ENCODE measurements around the gene FCRL3. TPM values are rescaled to one million over a fixed set of nuclear protein-coding genes. Genes with fewer than 3 reads are reported as not detected.

FCRL3 gene
- total and polyA plus RNA-seq, 2 of the 4 experiments (the other 2 are of a cell fraction): not detected

DNA sequence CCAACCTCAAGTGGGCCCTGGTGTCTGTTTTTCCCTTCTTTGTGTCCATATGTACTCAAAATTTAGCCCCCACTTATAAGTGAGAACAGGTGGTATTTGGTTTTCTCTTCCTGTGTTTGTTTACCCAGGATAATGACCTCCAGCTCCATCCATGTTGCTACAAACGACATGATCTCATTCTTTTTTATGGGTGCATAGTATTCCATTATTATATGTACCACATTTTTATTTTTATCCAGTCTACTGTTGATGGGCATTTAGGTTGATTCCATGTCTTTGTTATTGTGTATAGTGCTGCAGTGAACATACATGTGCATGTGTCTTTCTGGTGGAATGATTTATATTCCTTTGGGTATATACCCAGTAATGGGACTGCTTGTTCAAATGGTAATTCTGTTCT lies 27.6 kb downstream of the FCRL3 start:
- ATAC-seq (ENCODE audit: low read depth) (no peak), DNase-seq (no peak)
- no peak overlapping the region for H2AFZ ChIP-seq (replicated peaks; ENCODE audit: low read length, poor library complexity)
- H3K4me1 ChIP-seq (ENCODE audit: control insufficient read depth, insufficient read depth, low read length): no peaks in the 10 kb centered on the region
- H3K4me2 ChIP-seq (ENCODE audit: low read depth, low read length): no peak overlapping the region
- H3K9me3 ChIP-seq (ENCODE audit: control insufficient read depth, insufficient read depth, low read length): no peaks in the 10 kb centered on the region
- no peak overlapping the region for H3K4me3 ChIP-seq (ENCODE audit: insufficient read depth, low read depth, low read length)
- H3K4ac ChIP-seq (ENCODE audit: low read depth, low read length): no peak overlapping the region
- no peak overlapping the region for H3K27ac ChIP-seq (ENCODE audit: insufficient read depth, low read length)
- WGBS, 2 experiments (ENCODE audit: extremely low coverage in 2 of 2, insufficient read length in 1 of 2): no CpG with 5 or more reads among the region's 1 CpG
- TF ChIP-seq BHLHE40 (IDR thresholded peaks at IDR 0.05; ENCODE audit: low read depth, low read length) (no peak), CHD1 (IDR thresholded peaks at IDR 0.05; ENCODE audit: low read depth, low read length) (no peak), CEBPB (IDR thresholded peaks at IDR 0.05; ENCODE audit: low read depth, low read length) (no peak), NFE2L2 (IDR thresholded peaks at IDR 0.05; ENCODE audit: low read depth, low read length) (no peak), SMC3 (IDR thresholded peaks at IDR 0.05; ENCODE audit: low read depth, low read length) (no peak), POLR2A (IDR thresholded peaks at IDR 0.05; ENCODE audit: low read depth, low read length) (no peak), RCOR1 (IDR thresholded peaks at IDR 0.05; ENCODE audit: insufficient replicate concordance, low read length) (no peak), MAZ (IDR thresholded peaks at IDR 0.05; ENCODE audit: borderline replicate concordance, low read depth, low read length) (no peak), RFX5 (IDR thresholded peaks at IDR 0.05; ENCODE audit: low read depth, low read length) (no peak), MXI1 (IDR thresholded peaks at IDR 0.05; ENCODE audit: borderline replicate concordance, low read depth, low read length) (no peak), MAFK (IDR thresholded peaks at IDR 0.05; ENCODE audit: low read depth, low read length) (no peak), RAD21 (IDR thresholded peaks at IDR 0.05; ENCODE audit: low read length) (no peak), FOS (IDR thresholded peaks at IDR 0.05; ENCODE audit: low read depth, low read length) (no peak)
- TF ChIP-seq, protein P1, sequence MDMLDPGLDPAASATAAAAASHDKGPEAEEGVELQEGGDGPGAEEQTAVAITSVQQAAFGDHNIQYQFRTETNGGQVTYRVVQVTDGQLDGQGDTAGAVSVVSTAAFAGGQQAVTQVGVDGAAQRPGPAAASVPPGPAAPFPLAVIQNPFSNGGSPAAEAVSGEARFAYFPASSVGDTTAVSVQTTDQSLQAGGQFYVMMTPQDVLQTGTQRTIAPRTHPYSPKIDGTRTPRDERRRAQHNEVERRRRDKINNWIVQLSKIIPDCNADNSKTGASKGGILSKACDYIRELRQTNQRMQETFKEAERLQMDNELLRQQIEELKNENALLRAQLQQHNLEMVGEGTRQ (IDR thresholded peaks at IDR 0.05; ENCODE audit: low read depth, low read length): no peak
- TF ChIP-seq, protein P2, sequence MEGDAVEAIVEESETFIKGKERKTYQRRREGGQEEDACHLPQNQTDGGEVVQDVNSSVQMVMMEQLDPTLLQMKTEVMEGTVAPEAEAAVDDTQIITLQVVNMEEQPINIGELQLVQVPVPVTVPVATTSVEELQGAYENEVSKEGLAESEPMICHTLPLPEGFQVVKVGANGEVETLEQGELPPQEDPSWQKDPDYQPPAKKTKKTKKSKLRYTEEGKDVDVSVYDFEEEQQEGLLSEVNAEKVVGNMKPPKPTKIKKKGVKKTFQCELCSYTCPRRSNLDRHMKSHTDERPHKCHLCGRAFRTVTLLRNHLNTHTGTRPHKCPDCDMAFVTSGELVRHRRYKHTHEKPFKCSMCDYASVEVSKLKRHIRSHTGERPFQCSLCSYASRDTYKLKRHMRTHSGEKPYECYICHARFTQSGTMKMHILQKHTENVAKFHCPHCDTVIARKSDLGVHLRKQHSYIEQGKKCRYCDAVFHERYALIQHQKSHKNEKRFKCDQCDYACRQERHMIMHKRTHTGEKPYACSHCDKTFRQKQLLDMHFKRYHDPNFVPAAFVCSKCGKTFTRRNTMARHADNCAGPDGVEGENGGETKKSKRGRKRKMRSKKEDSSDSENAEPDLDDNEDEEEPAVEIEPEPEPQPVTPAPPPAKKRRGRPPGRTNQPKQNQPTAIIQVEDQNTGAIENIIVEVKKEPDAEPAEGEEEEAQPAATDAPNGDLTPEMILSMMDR (conservative IDR thresholded peaks at IDR 0.05; ENCODE audit: low read depth, low read length): no peak
- H2BK120ac ChIP-seq (ENCODE audit: low read depth, low read length): no peak overlapping the region
- no peak overlapping the region for H2BK15ac ChIP-seq (ENCODE audit: low read depth, low read length)
- H2AK5ac ChIP-seq (ENCODE audit: low read depth, low read length): no peak overlapping the region
- no peak overlapping the region for H3K18ac ChIP-seq (ENCODE audit: low read depth, low read length)
- no peak overlapping the region for H4K8ac ChIP-seq (ENCODE audit: low read depth in 2 of 2, low read length in 2 of 2)
- H4K91ac ChIP-seq (ENCODE audit: insufficient read depth, low read depth, low read length): no peak overlapping the region
- no peaks in the 10 kb centered on the region for H3K36me3 ChIP-seq (ENCODE audit: control insufficient read depth, insufficient read depth, low read length)
- H2AK9ac ChIP-seq (replicated peaks; ENCODE audit: low read depth, low read length, poor library complexity): no peak overlapping the region
- CTCF ChIA-PET: no interaction called here
- no peak overlapping the region for H3K9ac ChIP-seq (ENCODE audit: low read depth, low read length)
- no peaks in the 10 kb centered on the region for H3K9me1 ChIP-seq (ENCODE audit: insufficient read depth, low read length)
- no peak overlapping the region for H4K5ac ChIP-seq (ENCODE audit: low read depth, low read length)
- BruUV-seq (replicated peaks): no TSS peak
- H2BK5ac ChIP-seq (ENCODE audit: low read depth, low read length, poor library complexity, severe bottlenecking): no peak overlapping the region
- in situ Hi-C loops (cut with MboI; ENCODE audit: low sequenced_read_pairs): no loop called here
- H4K20me1 ChIP-seq (ENCODE audit: insufficient read depth, low read length): no peaks in the 10 kb centered on the region
- intact Hi-C loops (cut with micrococcal nuclease): no loop called here
- H3K79me1 ChIP-seq (ENCODE audit: low read depth in 1 of 2, low read length in 2 of 2): no peaks in the 10 kb centered on the region
- no peak overlapping the region for H3K23ac ChIP-seq (ENCODE audit: low read depth, low read length)
- no peak overlapping the region for H2BK20ac ChIP-seq (ENCODE audit: low read depth, low read length)
- H3K14ac ChIP-seq (replicated peaks; ENCODE audit: low read depth, low read length): no peak overlapping the region
- no peak overlapping the region for H3K56ac ChIP-seq (ENCODE audit: extremely low read depth, insufficient read depth, low read length)
- H3K27me3 ChIP-seq (ENCODE audit: control insufficient read depth, insufficient read depth, low read length): no peaks in the 10 kb centered on the region
- dilution Hi-C loops (cut with HindIII; ENCODE audit: low sequenced_read_pairs, unreplicated experiment): no loop called here
- POLR2A ChIA-PET (ENCODE audit: unreplicated experiment): no interaction called here
